C4-2B (cell line): ENCODE measurements around the gene KRT3.

Experiments
- CTCF ChIP-seq: fragments of 450-650 bp; conservative IDR thresholded peaks from 2 replicates; pipeline ENCODE4 v1.5.1; 2017; ENCODE audit warnings: mild to moderate bottlenecking
- ZFX ChIP-seq: fragments of 450-650 bp; IDR thresholded peaks from 2 replicates; pipeline ENCODE4 v1.6.1; 2017

- TF ChIP-seq CTCF (no peak), ZFX (no peak)
Observed at GRCh38 chr12:52781399-52782082, 14.4 kb downstream of the KRT3 start.
